HCT116 (cell line): ENCODE results near the gene LRP1B. TPM values are rescaled to one million over a fixed set of nuclear protein-coding genes. Genes with fewer than 3 reads are reported as not detected.

Experiments used
- ATAC-seq: fragments of 200-7000 bp; cut with Tn5 transposase; 2 replicates; pipeline ENCODE4 v1.9.1; 2020; ENCODE audit warnings: mild to moderate bottlenecking, moderate library complexity
- BruUV-seq: library from RNA; stranded (reverse); fragments of 400-500 nt; replicated peaks from 2 replicates; lab custom pipeline; 2021; lab: Mats Ljungman, UMichigan
- CTCF ChIA-PET: fragments of 300-600 bp; sonication (Branson Sonifier 250); formaldehyde crosslinking; loops from one replicate; lab custom pipeline; 2021; ENCODE audit warnings: antibody characterized with exemption; lab: Charles Lee
- POLR2A ChIA-PET: fragments of 300-600, 350-600 bp; sonication (Branson Sonifier 250); formaldehyde crosslinking; loops from one replicate; lab custom pipeline; 2021; ENCODE audit warnings: antibody characterized with exemption; lab: Charles Lee
- RAD21 ChIA-PET, 2 experiments: fragments of 300-600 bp; sonication (Branson Sonifier 250); formaldehyde crosslinking; loops; one replicate each; lab custom pipeline; 2023; ENCODE audit warnings: low total read pairs in 2 of 2; ENCODE audit not compliant: uncharacterized antibody in 2 of 2, unreplicated experiment in 2 of 2, low non-redundant PET in 1 of 2; lab: Charles Lee
- DNase-seq: peaks from one replicate; pipeline ENCODE4 v3.0.0-alpha.2; 2010; ENCODE audit warnings: low read depth, low spot score
- H2AFZ ChIP-seq: fragments of 200-600 bp; shearing (Covaris generic), sonication (generic); 2 replicates; pipeline ENCODE4 v1.6.1; 2017; ENCODE audit warnings: low read depth, mixed run types, mixed read lengths, antibody characterized with exemption, low read length; ENCODE audit not compliant: poor library complexity, severe bottlenecking
- H3K27ac ChIP-seq: 2 replicates; pipeline ENCODE4 v1.5.1; 2012; ENCODE audit warnings: low read depth, low read length
- H3K27me3 ChIP-seq: fragments of 200-600 bp; sonication (generic); 2 replicates; pipeline ENCODE4 v1.6.1; 2016; ENCODE audit warnings: mixed run types, low read length, mixed read lengths; ENCODE audit not compliant: insufficient read depth
- H3K36me3 ChIP-seq, 2 experiments: fragments of 200-500 bp in 1 of 2; fragments of 200-600 bp in 1 of 2; sonication (Bioruptor generic) in 1 of 2; sonication (generic) in 1 of 2; 2 replicates each; pipeline versions ENCODE4 v1.5.1 to v1.6.1; 2014 to 2016; ENCODE audit warnings: low read length in 2 of 2, inconsistent platforms in 1 of 2, mixed read lengths in 1 of 2, mixed run types in 1 of 2; ENCODE audit not compliant: insufficient read depth in 2 of 2, control insufficient read depth in 1 of 2
- H3K4me1 ChIP-seq, 2 experiments: fragments of 200-600 bp in 1 of 2; sonication (generic) in 1 of 2; 2 replicates each; pipeline versions ENCODE4 v1.5.1 to v1.6.1; 2012 to 2017; ENCODE audit warnings: low read length in 2 of 2, inconsistent platforms in 1 of 2, mild to moderate bottlenecking in 1 of 2, mixed read lengths in 1 of 2, mixed run types in 1 of 2, moderate library complexity in 1 of 2; ENCODE audit not compliant: insufficient read depth in 2 of 2, control insufficient read depth in 1 of 2
- H3K4me2 ChIP-seq: fragments of 200-600 bp; sonication (generic); 2 replicates; pipeline ENCODE4 v1.6.1; 2017; ENCODE audit warnings: mixed run types, low read length, mixed read lengths
- H3K4me3 ChIP-seq, 2 experiments: fragments of 200-600 bp in 1 of 2; sonication (generic) in 1 of 2; replicated peaks in 1 of 2; 2 replicates each; pipeline ENCODE4 v1.5.1; 2011 to 2016; ENCODE audit warnings: low read length in 2 of 2, control low read depth in 1 of 2, low read depth in 1 of 2, mild to moderate bottlenecking in 1 of 2, mixed read lengths in 1 of 2, mixed run types in 1 of 2
- H3K79me2 ChIP-seq: fragments of 200-600 bp; sonication (generic); 2 replicates; pipeline ENCODE4 v1.6.1; 2017; ENCODE audit warnings: mild to moderate bottlenecking, mixed run types, low read length, moderate library complexity, mixed read lengths; ENCODE audit not compliant: insufficient read depth
- H3K9ac ChIP-seq: fragments of 200-600 bp; sonication (generic); 2 replicates; pipeline ENCODE4 v1.6.1; 2016; ENCODE audit warnings: low read length, mixed read lengths
- H3K9me2 ChIP-seq: fragments of 200-600 bp; sonication (generic), shearing (Covaris generic); 2 replicates; pipeline ENCODE4 v1.6.1; 2017; ENCODE audit warnings: mixed run types, mild to moderate bottlenecking, moderate library complexity; ENCODE audit not compliant: insufficient read depth
- H3K9me3 ChIP-seq, 2 experiments: fragments of 200-500 bp in 1 of 2; fragments of 200-600 bp in 1 of 2; sonication (Bioruptor generic) in 1 of 2; sonication (generic) in 1 of 2; 2 replicates each; pipeline ENCODE4 v1.6.1; 2014 to 2017; ENCODE audit warnings: low read length in 2 of 2, mixed read lengths in 2 of 2, inconsistent platforms in 1 of 2, low read depth in 1 of 2, mild to moderate bottlenecking in 1 of 2, mixed run types in 1 of 2, moderate library complexity in 1 of 2; ENCODE audit not compliant: control insufficient read depth in 1 of 2, insufficient read depth in 1 of 2
- H4K20me1 ChIP-seq: fragments of 200-600 bp; sonication (generic), shearing (Covaris generic); 2 replicates; pipeline ENCODE4 v1.6.1; 2017; ENCODE audit warnings: mixed run types, mild to moderate bottlenecking, moderate library complexity; ENCODE audit not compliant: insufficient read depth
- ATF3 ChIP-seq: IDR thresholded peaks from 2 replicates; pipeline ENCODE4 v1.6.1; 2012
- FOSL1 ChIP-seq: IDR thresholded peaks from 2 replicates; pipeline ENCODE4 v1.6.1; 2012; ENCODE audit warnings: low read depth
- JUND ChIP-seq: IDR thresholded peaks from 2 replicates; pipeline ENCODE4 v1.6.1; 2012
- MAX ChIP-seq: IDR thresholded peaks from 2 replicates; pipeline ENCODE4 v1.6.1; 2012
- POLR2A ChIP-seq: IDR thresholded peaks from 2 replicates; pipeline ENCODE4 v1.7.0; 2011; ENCODE audit warnings: borderline replicate concordance; ENCODE audit not compliant: insufficient read depth, insufficient read length; ENCODE audit errors: extremely low read depth
- POLR2AphosphoS5 ChIP-seq: IDR thresholded peaks from 2 replicates; pipeline ENCODE4 v1.6.1; 2011; ENCODE audit warnings: mild to moderate bottlenecking, low read depth, low read length, moderate library complexity
- SIN3A ChIP-seq: IDR thresholded peaks from 2 replicates; pipeline ENCODE4 v1.6.1; 2012; ENCODE audit warnings: low read depth
- SRF ChIP-seq: IDR thresholded peaks from 2 replicates; pipeline ENCODE4 v1.6.1; 2012; ENCODE audit warnings: low read depth
- ZBTB33 ChIP-seq: IDR thresholded peaks from 2 replicates; pipeline ENCODE4 v1.6.1; 2011; ENCODE audit warnings: mild to moderate bottlenecking, low read length, moderate library complexity; ENCODE audit not compliant: insufficient replicate concordance; ENCODE audit errors: extremely low read depth
- intact Hi-C: fragments of 100-400 bp; cut with micrococcal nuclease; formaldehyde crosslinking; loops from 2 replicates; pipeline ENCODE4 v1.10.0; 2022
- total RNA-seq: library from RNA; stranded (reverse); gene quantifications from one replicate; pipeline ENCODE4 v1.2.1, GENCODE V29; 2021; ENCODE audit not compliant: unreplicated experiment

The LRP1B gene
- total RNA-seq, 1 experiment from 2014 or later = 0.34 TPM

- CTCF ChIA-PET = interaction anchor here (2.0 kb wide), 1 partner anchor 26 kb away, joined by 4 read pairs; no protein-coding TSS in a partner anchor
- no peak for ATAC-seq
- H3K9me2 ChIP-seq = no peaks in the 10 kb centered on the region
Measured at GRCh38 chr2:141528990-141529389, 601.8 kb downstream of the LRP1B start.

More at GRCh38 chr2:141528990-141529389, 601.8 kb downstream of the LRP1B start:
- Histone ChIP-seq H3K27me3 (no peaks in the 10 kb centered on the region), H2AFZ (no peak overlapping the region), H3K27ac (no peak overlapping the region), H3K4me1 (no peaks in the 10 kb centered on the region), H3K79me2 (no peaks in the 10 kb centered on the region), H3K9ac (no peak overlapping the region), H3K9me3 (no peaks in the 10 kb centered on the region), H4K20me1 (no peaks in the 10 kb centered on the region), H3K4me2 (no peak overlapping the region), H3K4me3 (no peak overlapping the region), H3K36me3 (no peaks in the 10 kb centered on the region)
- TF ChIP-seq POLR2A (no peak), SRF (no peak), FOSL1 (no peak), ZBTB33 (no peak), MAX (no peak), ATF3 (no peak), POLR2AphosphoS5 (no peak), JUND (no peak), SIN3A (no peak)
- intact Hi-C loops = no loop called here
- DNase-seq = no peak
- ChIA-PET RAD21 (no interaction called here), POLR2A (no interaction called here)
- no TSS peak for BruUV-seq
